Astrocyte (in vitro differentiated cells and primary cell): Measurements from ENCODE around the gene HPSE. TPM values are rescaled to one million over a fixed set of nuclear protein-coding genes. Genes with fewer than 3 reads are reported as not detected.
"Not testable (repeated sequence)": the region's sequence is repeated elsewhere in the genome, so short reads cannot be mapped to it uniquely, and the experiment has no call there.

ENCODE experiments used
- DNase-seq: peaks from one replicate; pipeline ENCODE4 v3.0.0-alpha.2; 2010; ENCODE audit warnings: low read depth
- FAIRE-seq: peaks from 2 replicates; lab custom pipeline; 2011; peaks lifted over from hg19 to GRCh38; lab: Jason Lieb, UNC
- H2AFZ ChIP-seq: 2 replicates; pipeline ENCODE4 v1.6.0; 2012; ENCODE audit warnings: low read depth, low read length, inconsistent platforms
- H3K27ac ChIP-seq: 2 replicates; pipeline ENCODE4 v1.5.1; 2011; ENCODE audit warnings: low read depth, low read length, inconsistent platforms
- H3K27me3 ChIP-seq: 2 replicates; pipeline ENCODE4 v1.6.0; 2011; ENCODE audit warnings: low read length, inconsistent platforms; ENCODE audit not compliant: insufficient read depth
- H3K36me3 ChIP-seq: 2 replicates; pipeline ENCODE4 v1.5.1; 2011; ENCODE audit warnings: low read length, inconsistent platforms; ENCODE audit not compliant: insufficient read depth
- H3K4me1 ChIP-seq: 2 replicates; pipeline ENCODE4 v1.5.1; 2011; ENCODE audit warnings: low read length, inconsistent platforms; ENCODE audit not compliant: insufficient read depth
- H3K4me2 ChIP-seq: 2 replicates; pipeline ENCODE4 v1.6.0; 2012; ENCODE audit warnings: low read length, inconsistent platforms
- H3K4me3 ChIP-seq: 2 replicates; pipeline ENCODE4 v1.5.1; 2011; ENCODE audit warnings: low read depth, mild to moderate bottlenecking, low read length, inconsistent platforms; ENCODE audit not compliant: insufficient read depth
- H3K79me2 ChIP-seq: 2 replicates; pipeline ENCODE4 v1.6.0; 2012; ENCODE audit warnings: mild to moderate bottlenecking, low read length, inconsistent platforms; ENCODE audit not compliant: insufficient read depth
- H3K9ac ChIP-seq: 2 replicates; pipeline ENCODE4 v1.6.0; 2012; ENCODE audit warnings: mild to moderate bottlenecking, low read length, inconsistent platforms
- H3K9me3 ChIP-seq: 2 replicates; pipeline ENCODE4 v1.5.1; 2012; ENCODE audit warnings: low read depth, mild to moderate bottlenecking, low read length, inconsistent platforms; ENCODE audit not compliant: insufficient read depth
- H4K20me1 ChIP-seq: 2 replicates; pipeline ENCODE4 v1.6.0; 2012; ENCODE audit warnings: low read length, inconsistent platforms; ENCODE audit not compliant: insufficient read depth
- H3K27ac Mint-ChIP-seq: one replicate; pipeline ENCODE4 v1.8.0; 2021; ENCODE audit warnings: mild to moderate bottlenecking, mixed read lengths; ENCODE audit not compliant: unreplicated experiment
- H3K27me3 Mint-ChIP-seq: one replicate; pipeline ENCODE4 v1.8.0; 2021; ENCODE audit warnings: low read depth, mixed read lengths; ENCODE audit not compliant: unreplicated experiment
- H3K36me3 Mint-ChIP-seq: one replicate; pipeline ENCODE4 v1.8.0; 2021; ENCODE audit warnings: low read depth, mixed read lengths; ENCODE audit not compliant: unreplicated experiment
- H3K4me1 Mint-ChIP-seq: one replicate; pipeline ENCODE4 v1.8.0; 2021; ENCODE audit warnings: low read depth, mixed read lengths; ENCODE audit not compliant: unreplicated experiment
- H3K4me3 Mint-ChIP-seq: one replicate; pipeline ENCODE4 v1.8.0; 2021; ENCODE audit warnings: mild to moderate bottlenecking, moderate library complexity, mixed read lengths; ENCODE audit not compliant: unreplicated experiment
- H3K9me3 Mint-ChIP-seq: one replicate; pipeline ENCODE4 v1.8.0; 2021; ENCODE audit warnings: mild to moderate bottlenecking, mixed read lengths; ENCODE audit not compliant: unreplicated experiment
- CTCF ChIP-seq: IDR thresholded peaks from 2 replicates; pipeline ENCODE4 v1.5.1; 2011; ENCODE audit warnings: low read depth, mild to moderate bottlenecking, inconsistent platforms, low read length, moderate library complexity; ENCODE audit not compliant: insufficient read depth
- EZH2 ChIP-seq: IDR thresholded peaks from 2 replicates; pipeline ENCODE4 v1.6.1; 2012; ENCODE audit warnings: mild to moderate bottlenecking, low read length, inconsistent platforms; ENCODE audit not compliant: insufficient read depth
- total RNA-seq: library from RNA; stranded (reverse); gene quantifications from 2 replicates; pipeline ENCODE4 v1.2.1, GENCODE V29; 2021

HPSE gene
- total RNA-seq, 1 donor from 2014 or later, result 0.75 TPM

- H3K27me3 ChIP-seq, result peaks cover 16% of the 10 kb centered on the region
- H4K20me1 ChIP-seq, result no peaks in the 10 kb centered on the region
- Mint-ChIP-seq H3K4me1 (no peaks in the 10 kb centered on the region), H3K27ac (no peak overlapping the region), H3K4me3 (no peak overlapping the region), H3K36me3 (no peaks in the 10 kb centered on the region), H3K9me3 (no peaks in the 10 kb centered on the region), H3K27me3 (peaks cover 24% of the 10 kb centered on the region)
- no peak overlapping the region for H3K4me2 ChIP-seq
- H3K4me1 ChIP-seq, result no peaks in the 10 kb centered on the region
- no peak overlapping the region for H2AFZ ChIP-seq
- no peak overlapping the region for H3K27ac ChIP-seq
- no peaks in the 10 kb centered on the region for H3K79me2 ChIP-seq
- H3K4me3 ChIP-seq, result no peak overlapping the region
- H3K9ac ChIP-seq, result no peak overlapping the region
- no peak for TF ChIP-seq EZH2
- no peak for TF ChIP-seq CTCF
- DNase-seq, result no peak
- no peak for FAIRE-seq
- no peaks in the 10 kb centered on the region for H3K36me3 ChIP-seq
- no peaks in the 10 kb centered on the region for H3K9me3 ChIP-seq
Observed at GRCh38 chr4:83328521-83329187, 6.0 kb downstream of the HPSE start.

DNA sequence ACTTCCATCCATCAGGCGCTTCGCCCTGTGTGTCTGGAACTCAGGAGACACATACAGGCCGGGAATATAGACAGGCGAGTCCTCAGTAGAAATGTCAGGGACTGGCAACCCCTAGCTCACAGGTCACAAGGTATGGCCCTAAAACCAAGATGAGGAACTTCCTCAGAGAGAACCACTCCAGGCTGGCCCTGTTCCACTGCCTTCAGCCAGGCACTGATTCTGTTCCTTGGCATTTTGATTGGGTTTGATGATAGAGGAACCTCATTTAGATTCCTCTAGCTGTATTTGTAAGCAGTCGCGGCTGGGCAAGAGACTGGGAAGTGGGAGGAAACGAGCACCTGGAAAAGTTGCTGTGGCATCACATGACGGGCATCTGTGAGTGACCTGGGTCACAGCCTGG, 8.1 kb downstream of the HPSE start:
- H3K4me1 ChIP-seq, result no peaks in the 10 kb centered on the region
- H3K36me3 ChIP-seq, result no peaks in the 10 kb centered on the region
- no peaks in the 10 kb centered on the region for H4K20me1 ChIP-seq
- DNase-seq, result no peak
- H3K36me3 Mint-ChIP-seq, result no peaks in the 10 kb centered on the region
- no peaks in the 10 kb centered on the region for H3K4me1 Mint-ChIP-seq
- H3K4me3 Mint-ChIP-seq, result no peak overlapping the region
- peaks cover 14% of the 10 kb centered on the region for H3K27me3 Mint-ChIP-seq
- H3K9ac ChIP-seq, result no peak overlapping the region
- no peaks in the 10 kb centered on the region for H3K9me3 Mint-ChIP-seq
- H3K9me3 ChIP-seq, result no peaks in the 10 kb centered on the region
- no peak overlapping the region for H3K4me2 ChIP-seq
- no peaks in the 10 kb centered on the region for H3K79me2 ChIP-seq
- H3K4me3 ChIP-seq, result no peak overlapping the region
- no peak for FAIRE-seq
- H3K27ac Mint-ChIP-seq, result no peak overlapping the region
- no peak overlapping the region for H2AFZ ChIP-seq
- H3K27me3 ChIP-seq, result peaks cover 9% of the 10 kb centered on the region
- TF ChIP-seq EZH2, result no peak
- no peak overlapping the region for H3K27ac ChIP-seq

DNA sequence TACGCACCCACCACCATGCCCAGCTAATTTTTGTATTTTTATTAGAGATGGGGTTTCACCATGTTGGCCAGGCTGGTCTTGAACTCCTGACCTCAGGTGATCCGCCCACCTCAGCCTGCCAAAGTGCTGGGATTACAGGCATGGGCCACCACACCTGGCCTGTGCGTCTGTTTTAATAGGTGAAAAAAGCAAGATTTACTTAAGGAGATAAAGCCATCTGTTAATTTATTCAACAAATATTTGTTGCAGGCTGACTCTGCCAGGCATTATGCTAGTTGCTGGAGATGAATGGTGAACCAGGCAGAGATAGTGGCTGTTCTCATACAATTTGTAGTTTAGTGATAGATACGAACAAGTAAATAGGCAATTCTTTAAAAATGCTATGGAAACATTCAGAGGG, 9.3 kb downstream of the HPSE start:
- H3K9me3 ChIP-seq, H3K4me3 Mint-ChIP-seq, FAIRE-seq: not testable (repeated sequence)

More for the DNA sequence above, 9.3 kb downstream of the HPSE start:
- not testable (repeated sequence) for H2AFZ ChIP-seq, H3K9ac ChIP-seq, H3K79me2 ChIP-seq, H3K4me1 ChIP-seq, H3K4me2 ChIP-seq, H3K4me1 Mint-ChIP-seq, H4K20me1 ChIP-seq, H3K27ac Mint-ChIP-seq, H3K4me3 ChIP-seq, H3K36me3 ChIP-seq, H3K36me3 Mint-ChIP-seq, H3K27ac ChIP-seq, H3K9me3 Mint-ChIP-seq, DNase-seq, H3K27me3 ChIP-seq
- peaks cover 14% of the 10 kb centered on the region for H3K27me3 Mint-ChIP-seq
